Activated T-helper 1 cell treated with anti-CD3 and anti-CD28 coated beads, Interleukin-2, amount 50 U/mL, for 16 hours (primary cell): ENCODE results near the gene TMEM182.

ENCODE experiments used
- DNase-seq, 2 donors: peaks; one replicate each; pipeline ENCODE4 v3.0.0-alpha.2; 2020; ENCODE audit warnings: low read depth in 1 of 2, low spot score in 1 of 2

Gene TMEM182

GRCh38 chr2:102765061-102765460 is 3.2 kb downstream of the TMEM182 start:
- no peak for DNase-seq

- DNase-seq, result no peak
Measured at GRCh38 chr2:102768253-102768652, 6.4 kb downstream of the TMEM182 start.

- no peak for DNase-seq
Measured at GRCh38 chr2:102768892-102769291, 7.1 kb downstream of the TMEM182 start.

GRCh38 chr2:102770506-102770905 is 8.7 kb downstream of the TMEM182 start:
- no peak for DNase-seq

- no peak for DNase-seq
Measured at GRCh38 chr2:102771114-102771513, 9.3 kb downstream of the TMEM182 start.

GRCh38 chr2:102772659-102773058 is 10.8 kb downstream of the TMEM182 start:
- no peak for DNase-seq

- DNase-seq, result no peak
Measured at GRCh38 chr2:102773149-102773705, 11.4 kb downstream of the TMEM182 start.

- DNase-seq, result no peak
Measured at GRCh38 chr2:102778260-102778659, 16.4 kb downstream of the TMEM182 start.

- DNase-seq, result no peak
Measured at GRCh38 chr2:102780467-102780866, 18.6 kb downstream of the TMEM182 start.

- no peak for DNase-seq
Measured at GRCh38 chr2:102782187-102782586, 20.4 kb downstream of the TMEM182 start.

GRCh38 chr2:102782933-102783332 is 21.1 kb downstream of the TMEM182 start:
- DNase-seq, result no peak

GRCh38 chr2:102783506-102784183 is 21.8 kb downstream of the TMEM182 start:
- no peak for DNase-seq

- no peak for DNase-seq
Measured at GRCh38 chr2:102784940-102785339, 23.1 kb downstream of the TMEM182 start.

- DNase-seq, result no peak
Measured at GRCh38 chr2:102788216-102788884, 26.5 kb downstream of the TMEM182 start.

- no peak for DNase-seq
Measured at GRCh38 chr2:102788885-102789260, 27.0 kb downstream of the TMEM182 start.

GRCh38 chr2:102789349-102790090 is 27.7 kb downstream of the TMEM182 start:
- DNase-seq, result no peak

- no peak for DNase-seq
Measured at GRCh38 chr2:102790091-102790455, 28.2 kb downstream of the TMEM182 start.

GRCh38 chr2:102792568-102793208 is 30.9 kb downstream of the TMEM182 start:
- DNase-seq, result no peak

GRCh38 chr2:102795641-102796040 is 33.8 kb downstream of the TMEM182 start:
- DNase-seq, result no peak

- no peak for DNase-seq
Measured at GRCh38 chr2:102796337-102796736, 34.5 kb downstream of the TMEM182 start.

- no peak for DNase-seq
Measured at GRCh38 chr2:102797486-102797885, 35.7 kb downstream of the TMEM182 start.
